Measurements from ENCODE around the gene NUP107.

GRCh38 chr12:68646484-68646883, 40.3 kb upstream of the NUP107 start:
- TF ChIP-seq POLR2AphosphoS5 (IDR thresholded peaks at IDR 0.05; ENCODE audit: low read depth, low read length) (no peak), POLR2A (IDR thresholded peaks at IDR 0.05; ENCODE audit: low read depth, low read length) (no peak), TAF1 (IDR thresholded peaks at IDR 0.05; ENCODE audit: low read depth, low read length) (no peak), SPI1 (IDR thresholded peaks at IDR 0.05; ENCODE audit: low read depth, low read length) (no peak)

All from GM12891 (cell line).